Measurements from ENCODE around the gene HSBP1.

DNA sequence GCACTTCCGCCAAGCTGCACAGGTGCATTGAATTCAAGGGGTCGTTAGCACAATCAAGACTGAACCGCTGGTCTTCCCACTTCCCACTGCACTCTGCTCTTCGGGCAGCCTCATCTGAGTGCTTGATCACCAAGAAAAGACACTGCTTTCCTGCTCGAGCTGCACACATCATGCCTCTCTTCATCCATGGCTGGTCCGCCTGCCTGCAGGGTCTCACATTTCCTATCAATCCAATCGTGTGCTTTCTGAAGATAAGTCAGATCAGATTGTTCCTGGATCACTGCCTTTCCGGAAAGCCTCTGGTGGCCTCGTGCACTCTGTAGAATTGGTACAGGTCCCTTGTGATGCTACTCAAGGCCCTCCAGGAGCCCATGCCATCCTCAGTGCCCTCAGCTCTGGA, 30.8 kb upstream of the HSBP1 start:
- TF ChIP-seq, protein P1, sequence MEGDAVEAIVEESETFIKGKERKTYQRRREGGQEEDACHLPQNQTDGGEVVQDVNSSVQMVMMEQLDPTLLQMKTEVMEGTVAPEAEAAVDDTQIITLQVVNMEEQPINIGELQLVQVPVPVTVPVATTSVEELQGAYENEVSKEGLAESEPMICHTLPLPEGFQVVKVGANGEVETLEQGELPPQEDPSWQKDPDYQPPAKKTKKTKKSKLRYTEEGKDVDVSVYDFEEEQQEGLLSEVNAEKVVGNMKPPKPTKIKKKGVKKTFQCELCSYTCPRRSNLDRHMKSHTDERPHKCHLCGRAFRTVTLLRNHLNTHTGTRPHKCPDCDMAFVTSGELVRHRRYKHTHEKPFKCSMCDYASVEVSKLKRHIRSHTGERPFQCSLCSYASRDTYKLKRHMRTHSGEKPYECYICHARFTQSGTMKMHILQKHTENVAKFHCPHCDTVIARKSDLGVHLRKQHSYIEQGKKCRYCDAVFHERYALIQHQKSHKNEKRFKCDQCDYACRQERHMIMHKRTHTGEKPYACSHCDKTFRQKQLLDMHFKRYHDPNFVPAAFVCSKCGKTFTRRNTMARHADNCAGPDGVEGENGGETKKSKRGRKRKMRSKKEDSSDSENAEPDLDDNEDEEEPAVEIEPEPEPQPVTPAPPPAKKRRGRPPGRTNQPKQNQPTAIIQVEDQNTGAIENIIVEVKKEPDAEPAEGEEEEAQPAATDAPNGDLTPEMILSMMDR (conservative IDR thresholded peaks at IDR 0.05 in 1 of 2, IDR thresholded peaks at IDR 0.05 in 1 of 2; ENCODE audit: low read depth in 1 of 2, low read length in 2 of 2): no peak
- TF ChIP-seq EZH2 (IDR thresholded peaks at IDR 0.05; ENCODE audit: low read length, missing control alignments): no peak

Measured in fibroblast of lung (primary cell).